HG03039 (cell line): ENCODE results near the gene SEMA4D.

Experiments
- ATAC-seq: cut with Tn5 transposase; IDR thresholded peaks from one replicate; pipeline ENCODE4 v1.9.1; 2021; ENCODE audit warnings: mild to moderate bottlenecking, moderate library complexity; ENCODE audit not compliant: unreplicated experiment

Gene SEMA4D

GRCh38 chr9:89390068-89390555 lies 107.8 kb downstream of the SEMA4D start:
- no peak for ATAC-seq

GRCh38 chr9:89388868-89389177 lies 109.1 kb downstream of the SEMA4D start:
- ATAC-seq = no peak

GRCh38 chr9:89388084-89388867 lies 109.6 kb downstream of the SEMA4D start:
- no peak for ATAC-seq

GRCh38 chr9:89387197-89387849 lies 110.6 kb downstream of the SEMA4D start:
- ATAC-seq = no peak

GRCh38 chr9:89386797-89387196 lies 111.1 kb downstream of the SEMA4D start:
- no peak for ATAC-seq

GRCh38 chr9:89386206-89386605 lies 111.7 kb downstream of the SEMA4D start:
- ATAC-seq = no peak

GRCh38 chr9:89384783-89385182 lies 113.1 kb downstream of the SEMA4D start:
- no peak for ATAC-seq

- ATAC-seq = no peak
Observed at GRCh38 chr9:89383721-89384300, 114.1 kb downstream of the SEMA4D start.

GRCh38 chr9:89383030-89383720 lies 114.7 kb downstream of the SEMA4D start:
- ATAC-seq = no peak

- no peak for ATAC-seq
Observed at GRCh38 chr9:89382026-89382986, 115.6 kb downstream of the SEMA4D start.

- no peak for ATAC-seq
Observed at GRCh38 chr9:89381308-89381609, 116.7 kb downstream of the SEMA4D start.

- no peak for ATAC-seq
Observed at GRCh38 chr9:89380437-89381307, 117.2 kb downstream of the SEMA4D start.

GRCh38 chr9:89379508-89380115 lies 118.3 kb downstream of the SEMA4D start:
- ATAC-seq = no peak

- ATAC-seq = no peak
Observed at GRCh38 chr9:89379031-89379430, 118.9 kb downstream of the SEMA4D start.

GRCh38 chr9:89378541-89378940 lies 119.4 kb downstream of the SEMA4D start:
- no peak for ATAC-seq

GRCh38 chr9:89377411-89377810 lies 120.5 kb downstream of the SEMA4D start:
- ATAC-seq = no peak

- no peak for ATAC-seq
Observed at GRCh38 chr9:89376741-89377351, 121.1 kb downstream of the SEMA4D start.

- no peak for ATAC-seq
Observed at GRCh38 chr9:89376286-89376685, 121.6 kb downstream of the SEMA4D start.
